Measurements from ENCODE around the gene LRP1.

The LRP1 gene

GRCh38 chr12:57247041-57247440 lies 118.8 kb downstream of the LRP1 start:
- no peak for DNase-seq (ENCODE audit: low spot score)
- FAIRE-seq = no peak

DNA sequence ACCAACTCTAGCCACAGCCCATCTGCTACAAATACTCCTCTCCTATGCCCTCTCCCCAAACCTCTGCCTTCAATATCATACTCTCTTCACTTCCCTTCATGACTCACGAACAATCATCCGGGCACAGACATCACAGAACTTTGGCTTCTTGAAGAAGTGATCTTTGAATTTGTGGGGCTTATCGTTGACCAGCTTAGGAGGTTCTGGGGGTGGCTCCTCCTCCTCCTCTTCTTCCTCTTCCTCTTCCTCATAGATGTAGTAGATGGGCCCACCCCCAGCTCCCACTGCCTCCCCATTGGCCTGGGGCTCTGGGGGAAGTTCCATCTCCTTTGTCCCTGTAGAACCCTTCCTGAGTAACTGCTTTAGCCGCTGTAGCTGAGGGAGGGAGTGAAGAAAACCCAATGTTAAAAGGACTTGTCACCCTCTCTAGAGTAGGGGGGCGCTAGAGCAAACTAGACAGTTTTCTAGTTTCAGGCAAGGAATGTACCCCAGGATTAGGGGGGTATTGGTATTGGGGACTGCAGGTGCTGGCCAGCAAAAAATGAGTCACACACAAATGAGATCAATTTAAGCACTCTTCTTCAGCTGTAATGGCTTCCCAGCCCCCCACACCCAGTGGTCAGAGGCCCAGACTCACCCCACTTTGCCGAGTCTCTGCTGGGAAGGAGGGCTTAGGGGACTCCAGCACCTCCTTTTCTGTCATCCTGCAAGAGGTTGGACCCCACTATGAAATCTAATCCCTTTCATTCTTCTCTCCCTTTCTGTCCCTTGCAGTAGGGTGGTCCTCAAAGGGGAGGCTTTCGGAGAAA lies 120.9 kb downstream of the LRP1 start:
- DNase-seq (ENCODE audit: low spot score) (no peak), FAIRE-seq (no peak)

DNA sequence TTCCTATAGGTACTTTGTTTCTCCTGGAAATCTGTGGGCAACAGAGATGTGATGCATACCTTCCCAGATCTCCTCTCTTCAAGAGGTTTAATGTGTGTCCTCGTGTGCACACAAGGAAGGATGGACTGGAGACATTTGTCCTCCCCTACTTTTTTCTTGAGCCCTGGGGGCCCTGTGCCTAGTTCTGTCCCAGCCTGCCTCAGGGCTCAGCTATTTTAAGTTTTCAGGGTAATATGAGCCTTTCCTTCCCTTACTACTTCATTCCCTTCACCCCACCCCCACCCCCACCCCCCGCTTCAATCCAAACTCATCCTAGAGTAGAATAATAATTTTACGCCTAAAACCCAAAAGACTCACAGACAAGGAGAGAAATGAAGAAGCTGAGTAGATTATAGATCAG lies 122.3 kb downstream of the LRP1 start:
- FAIRE-seq = no peak
- DNase-seq (ENCODE audit: low spot score) = no peak

GRCh38 chr12:57250956-57251355 lies 122.7 kb downstream of the LRP1 start, which contains the start of gene STAC3:
TSS of gene STAC3 (minus strand) at chr12:57251187. CDS start at chr12:57249636, 1,551 bp downstream.
- DNase-seq (ENCODE audit: low spot score) = no peak
- FAIRE-seq = no peak

- DNase-seq (ENCODE audit: low spot score) (no peak), FAIRE-seq (no peak)
Measured at GRCh38 chr12:57254506-57255280, 126.4 kb downstream of the LRP1 start.

GRCh38 chr12:57255916-57256315 lies 127.6 kb downstream of the LRP1 start:
- DNase-seq (ENCODE audit: low spot score) = no peak
- FAIRE-seq = no peak

DNA sequence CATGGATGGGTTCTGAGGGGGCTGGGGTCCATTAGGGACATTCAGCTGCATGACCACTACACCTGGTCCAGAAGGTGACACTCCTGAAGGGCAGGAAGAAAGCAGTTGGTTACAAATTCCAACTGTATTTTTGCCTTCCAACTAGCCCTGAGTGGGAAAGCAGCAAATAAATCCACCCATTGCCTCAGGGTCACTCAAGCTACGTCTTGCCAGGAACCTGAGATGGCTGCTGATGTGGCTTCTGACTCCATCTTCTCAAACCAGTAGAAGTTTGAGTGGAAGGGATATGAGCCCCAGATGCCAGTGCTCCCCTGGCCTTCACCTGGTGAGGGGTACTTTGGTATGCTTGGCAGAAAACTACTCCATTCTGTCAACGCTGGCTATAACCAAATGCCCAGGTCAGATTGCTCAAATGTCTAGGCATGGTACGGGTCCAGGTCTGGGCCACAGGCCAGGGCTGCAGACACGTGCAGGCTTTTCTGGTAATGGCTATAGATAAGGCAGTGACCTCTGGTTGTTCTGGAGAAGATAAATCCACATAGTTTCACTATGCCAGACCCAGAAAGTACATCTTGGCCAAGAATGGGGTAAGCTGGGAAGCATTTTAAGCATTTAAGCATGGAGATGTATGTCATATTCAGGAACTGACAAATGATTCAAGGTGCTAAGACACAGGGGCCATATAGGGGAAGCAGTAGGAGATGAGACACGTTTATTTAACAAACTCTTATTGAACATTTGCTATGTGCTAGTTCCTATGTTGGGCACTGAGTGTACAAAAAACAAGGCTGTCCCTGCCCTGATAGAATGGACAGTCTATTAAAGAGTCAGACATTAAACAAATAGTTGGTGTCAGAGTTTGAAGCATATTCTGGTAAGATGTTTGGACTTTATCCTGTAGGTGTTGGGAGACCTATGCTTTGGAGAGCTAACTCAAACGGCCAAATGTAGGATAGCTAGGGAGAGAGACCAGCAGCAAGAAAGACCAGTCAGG lies 131.0 kb downstream of the LRP1 start:
- DNase-seq (ENCODE audit: low spot score) (no peak), FAIRE-seq (no peak)

DNA sequence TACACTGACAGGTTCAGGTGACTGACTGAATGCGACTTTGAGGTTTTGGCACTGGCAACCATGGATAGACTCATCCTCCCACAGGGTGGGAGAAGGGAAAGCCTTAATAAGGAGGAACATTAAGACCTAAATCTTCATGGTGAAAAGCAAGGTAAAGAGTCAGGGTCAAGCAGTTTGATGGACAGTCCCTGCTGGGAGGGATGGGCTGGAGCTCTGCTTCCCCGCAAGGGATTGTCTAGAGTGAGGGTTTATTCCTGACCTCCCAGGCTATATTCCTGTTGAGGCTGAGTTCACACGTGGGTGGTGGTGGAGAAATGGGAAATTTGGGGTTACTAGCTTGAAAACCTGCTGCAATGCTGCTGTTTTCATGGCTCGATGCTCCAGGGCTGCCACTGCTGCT lies 132.1 kb downstream of the LRP1 start:
- DNase-seq (ENCODE audit: low spot score) (no peak), FAIRE-seq (no peak)

DNA sequence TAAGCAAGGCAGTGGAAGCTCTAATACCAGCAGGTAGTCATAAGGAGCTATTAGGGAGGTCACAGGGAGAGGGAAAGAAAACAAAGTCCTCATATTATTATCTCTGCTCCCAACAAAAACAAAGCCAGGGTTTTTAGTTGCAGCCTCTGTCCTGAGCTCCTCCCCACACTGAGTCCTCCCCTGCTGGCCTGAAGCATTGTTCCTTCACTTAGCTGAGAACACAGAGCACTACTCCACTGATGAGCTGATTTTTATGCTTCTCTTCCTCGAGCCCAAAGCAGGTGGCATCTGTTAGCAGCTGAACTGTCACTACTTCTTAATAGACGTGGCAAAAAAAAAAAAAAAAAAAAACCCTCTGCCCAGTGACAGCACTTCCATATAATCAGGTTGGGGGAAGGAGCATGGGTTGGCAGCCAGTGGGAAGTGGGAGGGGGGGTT lies 133.2 kb downstream of the LRP1 start:
- FAIRE-seq = no peak

DNA sequence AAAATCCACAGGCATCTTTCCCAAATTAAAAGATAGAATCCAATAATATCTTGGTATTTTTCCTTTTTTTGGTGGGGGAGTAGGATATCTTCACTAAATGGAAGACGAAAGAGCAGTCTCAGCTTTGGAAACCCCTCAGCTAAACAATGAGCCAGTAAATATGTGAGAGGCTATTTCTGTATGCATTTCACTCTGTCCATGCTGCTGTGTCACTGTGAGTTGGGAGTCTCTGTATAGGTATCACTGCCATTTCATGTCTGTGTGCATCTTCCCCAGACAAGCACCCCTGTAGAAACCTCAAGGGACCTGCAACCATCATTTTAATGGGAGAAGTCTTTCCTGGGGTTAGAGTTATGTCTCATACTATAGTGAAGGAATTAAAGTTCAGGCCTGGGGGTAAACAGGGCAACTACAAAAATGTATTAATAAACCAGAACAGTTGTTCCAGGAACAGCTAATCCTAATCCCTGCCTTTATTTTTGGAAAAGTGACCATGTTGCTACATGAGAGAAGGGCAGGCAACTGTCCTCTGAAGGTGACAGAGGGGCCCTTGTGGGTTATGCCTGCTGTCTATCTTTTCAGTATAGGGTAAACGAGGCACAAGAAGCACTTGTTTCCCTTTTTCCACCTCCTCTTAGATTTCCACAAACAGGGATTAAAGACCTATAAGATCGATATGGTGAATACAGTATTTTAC lies 134.0 kb downstream of the LRP1 start:
- no peak for FAIRE-seq
- no peak for DNase-seq (ENCODE audit: low spot score)

More for the DNA sequence above, 133.2 kb downstream of the LRP1 start:
- DNase-seq (ENCODE audit: low spot score) = no peak

Measured in urothelium cell line (cell line).